ENCODE data around the gene PUDP.

PUDP gene

DNA sequence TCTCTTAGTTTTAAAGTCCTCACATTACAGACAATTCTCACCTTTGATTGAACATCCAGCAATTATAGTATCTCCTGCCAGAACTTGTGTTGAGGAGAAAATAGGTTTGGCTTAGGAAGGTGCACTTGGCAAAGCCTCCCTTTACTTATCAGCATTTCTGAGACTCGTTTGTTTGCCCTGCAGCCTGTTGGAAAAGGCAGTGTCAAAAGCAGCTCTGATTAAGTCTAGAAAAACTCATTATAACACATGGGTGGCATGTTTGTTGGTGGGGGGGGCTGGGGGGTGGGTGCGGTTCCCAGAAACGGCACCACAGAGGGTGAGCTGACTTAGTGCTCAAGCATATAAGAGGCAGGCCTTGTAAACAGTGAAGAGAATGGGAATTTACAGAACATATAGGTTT is 21.7 kb upstream of the PUDP start:
- H4K20me1 ChIP-seq (ENCODE audit: insufficient read depth, low read length): no peaks in the 10 kb centered on the region
- H3F3A ChIP-seq (ENCODE audit: insufficient read depth, low read length): no peaks in the 10 kb centered on the region
- H3K79me2 ChIP-seq (ENCODE audit: insufficient read depth, low read length): no peaks in the 10 kb centered on the region
- TF ChIP-seq EZH2 (IDR thresholded peaks at IDR 0.05; ENCODE audit: borderline replicate concordance, low read length): no peak
- TF ChIP-seq, protein P1, sequence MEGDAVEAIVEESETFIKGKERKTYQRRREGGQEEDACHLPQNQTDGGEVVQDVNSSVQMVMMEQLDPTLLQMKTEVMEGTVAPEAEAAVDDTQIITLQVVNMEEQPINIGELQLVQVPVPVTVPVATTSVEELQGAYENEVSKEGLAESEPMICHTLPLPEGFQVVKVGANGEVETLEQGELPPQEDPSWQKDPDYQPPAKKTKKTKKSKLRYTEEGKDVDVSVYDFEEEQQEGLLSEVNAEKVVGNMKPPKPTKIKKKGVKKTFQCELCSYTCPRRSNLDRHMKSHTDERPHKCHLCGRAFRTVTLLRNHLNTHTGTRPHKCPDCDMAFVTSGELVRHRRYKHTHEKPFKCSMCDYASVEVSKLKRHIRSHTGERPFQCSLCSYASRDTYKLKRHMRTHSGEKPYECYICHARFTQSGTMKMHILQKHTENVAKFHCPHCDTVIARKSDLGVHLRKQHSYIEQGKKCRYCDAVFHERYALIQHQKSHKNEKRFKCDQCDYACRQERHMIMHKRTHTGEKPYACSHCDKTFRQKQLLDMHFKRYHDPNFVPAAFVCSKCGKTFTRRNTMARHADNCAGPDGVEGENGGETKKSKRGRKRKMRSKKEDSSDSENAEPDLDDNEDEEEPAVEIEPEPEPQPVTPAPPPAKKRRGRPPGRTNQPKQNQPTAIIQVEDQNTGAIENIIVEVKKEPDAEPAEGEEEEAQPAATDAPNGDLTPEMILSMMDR (IDR thresholded peaks at IDR 0.05; ENCODE audit: low read length): no peak
- no peak overlapping the region for H3K9ac ChIP-seq (ENCODE audit: low read length)
- H2AFZ ChIP-seq (ENCODE audit: low read length): no peak overlapping the region
- no peaks in the 10 kb centered on the region for H3K9me3 ChIP-seq (ENCODE audit: low read length)
- no peak overlapping the region for H3K27ac ChIP-seq (ENCODE audit: low read depth, low read length, poor library complexity, severe bottlenecking)
- H3K9me2 ChIP-seq (ENCODE audit: low read depth, low read length): no peaks in the 10 kb centered on the region
- H3K4me2 ChIP-seq (ENCODE audit: low read length): no peak overlapping the region
- no peak overlapping the region for H3K4me3 ChIP-seq (ENCODE audit: low read depth, low read length, poor library complexity, severe bottlenecking)
- H3K36me3 ChIP-seq (ENCODE audit: insufficient read depth, low read length): no peaks in the 10 kb centered on the region
- no peaks in the 10 kb centered on the region for H3K4me1 ChIP-seq (ENCODE audit: insufficient read depth, low read length, severe bottlenecking)
- no peaks in the 10 kb centered on the region for H3K27me3 ChIP-seq (ENCODE audit: insufficient read depth, low read length)

DNA sequence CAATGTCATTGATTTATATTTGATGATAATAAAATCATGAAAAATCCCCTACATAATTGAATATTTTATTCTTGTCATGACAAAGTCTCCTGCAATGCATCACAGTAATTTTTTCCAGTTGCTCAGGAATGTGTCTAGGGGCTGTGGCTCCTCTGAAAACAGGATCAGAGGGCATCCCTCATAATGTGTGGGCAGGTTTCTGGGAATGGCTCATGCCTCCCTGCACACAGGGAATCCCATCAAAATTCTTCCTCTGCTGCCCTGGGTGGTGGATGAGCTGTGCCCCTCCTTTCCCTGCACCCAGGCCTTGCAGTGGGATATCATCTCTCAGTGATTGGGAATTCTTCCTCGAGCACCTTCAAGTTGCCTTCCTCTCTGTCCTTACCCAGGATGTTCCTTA is 20.4 kb upstream of the PUDP start:
- Histone ChIP-seq H3F3A (ENCODE audit: insufficient read depth, low read length) (no peaks in the 10 kb centered on the region), H3K9ac (ENCODE audit: low read length) (no peak overlapping the region), H3K36me3 (ENCODE audit: insufficient read depth, low read length) (no peaks in the 10 kb centered on the region), H3K79me2 (ENCODE audit: insufficient read depth, low read length) (no peaks in the 10 kb centered on the region), H3K4me2 (ENCODE audit: low read length) (no peak overlapping the region), H3K4me3 (ENCODE audit: low read depth, low read length, poor library complexity, severe bottlenecking) (no peak overlapping the region), H4K20me1 (ENCODE audit: insufficient read depth, low read length) (no peaks in the 10 kb centered on the region), H3K9me3 (ENCODE audit: low read length) (no peaks in the 10 kb centered on the region), H3K27ac (ENCODE audit: low read depth, low read length, poor library complexity, severe bottlenecking) (no peak overlapping the region), H3K9me2 (ENCODE audit: low read depth, low read length) (no peaks in the 10 kb centered on the region), H2AFZ (ENCODE audit: low read length) (no peak overlapping the region), H3K4me1 (ENCODE audit: insufficient read depth, low read length, severe bottlenecking) (peaks cover 12% of the 10 kb centered on the region), H3K27me3 (ENCODE audit: insufficient read depth, low read length) (no peaks in the 10 kb centered on the region)
- TF ChIP-seq EZH2 (IDR thresholded peaks at IDR 0.05; ENCODE audit: borderline replicate concordance, low read length): no peak
- TF ChIP-seq, protein P1 (IDR thresholded peaks at IDR 0.05; ENCODE audit: low read length): no peak

DNA sequence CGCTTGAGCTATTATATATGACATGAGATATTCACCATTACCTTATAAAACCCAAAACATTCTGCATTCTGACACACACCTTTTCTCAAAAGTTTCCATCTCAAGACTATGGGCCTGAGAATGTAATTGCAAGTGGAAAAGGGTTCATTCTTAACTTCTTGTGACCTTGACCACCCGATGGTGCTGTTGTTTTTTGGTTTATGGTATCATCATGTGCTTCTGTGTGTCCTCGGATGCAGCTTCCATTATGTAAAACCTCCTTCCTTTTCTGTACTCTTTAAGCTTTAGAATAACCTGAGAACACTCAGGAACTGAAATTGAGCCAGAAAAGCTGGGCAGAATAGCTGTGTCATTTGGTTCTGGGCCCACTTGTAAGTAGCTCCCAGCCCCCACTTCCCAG is 16.2 kb upstream of the PUDP start:
- Histone ChIP-seq H3F3A (ENCODE audit: insufficient read depth, low read length) (no peaks in the 10 kb centered on the region), H3K4me1 (ENCODE audit: insufficient read depth, low read length, severe bottlenecking) (peaks cover 14% of the 10 kb centered on the region), H3K4me3 (ENCODE audit: low read depth, low read length, poor library complexity, severe bottlenecking) (no peak overlapping the region), H3K27me3 (ENCODE audit: insufficient read depth, low read length) (no peaks in the 10 kb centered on the region), H3K79me2 (ENCODE audit: insufficient read depth, low read length) (no peaks in the 10 kb centered on the region), H2AFZ (ENCODE audit: low read length) (no peak overlapping the region), H3K27ac (ENCODE audit: low read depth, low read length, poor library complexity, severe bottlenecking) (peak overlapping the region; percentile 46), H3K9ac (ENCODE audit: low read length) (no peak overlapping the region), H4K20me1 (ENCODE audit: insufficient read depth, low read length) (no peaks in the 10 kb centered on the region), H3K9me2 (ENCODE audit: low read depth, low read length) (no peaks in the 10 kb centered on the region), H3K4me2 (ENCODE audit: low read length) (no peak overlapping the region), H3K36me3 (ENCODE audit: insufficient read depth, low read length) (no peaks in the 10 kb centered on the region), H3K9me3 (ENCODE audit: low read length) (no peaks in the 10 kb centered on the region)
- TF ChIP-seq, protein P1 (IDR thresholded peaks at IDR 0.05; ENCODE audit: low read length): peak; percentile 32; the same call in 1 of the 2 replicates
- TF ChIP-seq EZH2 (IDR thresholded peaks at IDR 0.05; ENCODE audit: borderline replicate concordance, low read length): no peak

Data from OCI-LY1 (cell line).